ENCODE results near the gene MARCHF4. TPM values are rescaled to one million over a fixed set of nuclear protein-coding genes. Genes with fewer than 3 reads are reported as not detected.

The MARCHF4 gene
- total and polyA plus RNA-seq, 2 experiments from 2014 or later = 0.13 to 0.28 TPM

DNA sequence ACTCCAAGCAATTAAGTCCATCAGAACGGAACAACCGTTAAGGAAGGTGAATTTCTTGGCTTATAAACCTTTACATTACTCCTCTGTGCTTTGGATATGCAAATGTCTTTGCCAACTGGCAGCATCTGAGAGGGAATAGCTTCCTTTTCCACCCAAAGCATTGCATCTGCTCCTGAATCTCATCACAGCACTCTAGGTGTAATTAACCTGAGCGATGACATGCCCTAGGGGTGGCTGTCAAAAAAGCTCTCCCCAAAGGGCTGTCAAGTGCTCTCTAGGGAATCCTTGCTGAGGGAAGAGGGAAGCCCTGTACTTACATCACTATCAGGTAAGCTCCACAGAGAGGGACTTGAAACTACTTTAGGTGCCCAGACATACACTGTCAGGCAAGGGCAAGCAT is 34.5 kb upstream of the MARCHF4 start:
- H2AFZ ChIP-seq = no peak overlapping the region
- H3K9me2 ChIP-seq (replicated peaks; ENCODE audit: insufficient read depth) = no peaks in the 10 kb centered on the region
- H4K20me1 ChIP-seq (ENCODE audit: insufficient read depth, poor library complexity, severe bottlenecking) = no peaks in the 10 kb centered on the region
- H3K79me2 ChIP-seq = no peaks in the 10 kb centered on the region
- H3K4me1 ChIP-seq (ENCODE audit: insufficient read depth) = no peaks in the 10 kb centered on the region
- peaks cover 19% of the 10 kb centered on the region for H3K27me3 ChIP-seq
- H3K4me3 ChIP-seq = no peak overlapping the region
- 45% methylated on average over 3 of the region's 3 CpGs for WGBS (ENCODE audit: low lambda C conversion rate, missing lambda C conversion rate)
- H3K9me3 ChIP-seq (ENCODE audit: low read depth) = no peaks in the 10 kb centered on the region
- no peak for DNase-seq (ENCODE audit: low spot score)
- H3K27ac ChIP-seq = no peak overlapping the region
- no peaks in the 10 kb centered on the region for H3K36me3 ChIP-seq (replicated peaks; ENCODE audit: insufficient read depth, low read depth)
- TF ChIP-seq EZH2phosphoT487 (IDR thresholded peaks at IDR 0.05; ENCODE audit: low read depth, severe bottlenecking, unreplicated experiment) = no peak
- TF ChIP-seq, protein P1, sequence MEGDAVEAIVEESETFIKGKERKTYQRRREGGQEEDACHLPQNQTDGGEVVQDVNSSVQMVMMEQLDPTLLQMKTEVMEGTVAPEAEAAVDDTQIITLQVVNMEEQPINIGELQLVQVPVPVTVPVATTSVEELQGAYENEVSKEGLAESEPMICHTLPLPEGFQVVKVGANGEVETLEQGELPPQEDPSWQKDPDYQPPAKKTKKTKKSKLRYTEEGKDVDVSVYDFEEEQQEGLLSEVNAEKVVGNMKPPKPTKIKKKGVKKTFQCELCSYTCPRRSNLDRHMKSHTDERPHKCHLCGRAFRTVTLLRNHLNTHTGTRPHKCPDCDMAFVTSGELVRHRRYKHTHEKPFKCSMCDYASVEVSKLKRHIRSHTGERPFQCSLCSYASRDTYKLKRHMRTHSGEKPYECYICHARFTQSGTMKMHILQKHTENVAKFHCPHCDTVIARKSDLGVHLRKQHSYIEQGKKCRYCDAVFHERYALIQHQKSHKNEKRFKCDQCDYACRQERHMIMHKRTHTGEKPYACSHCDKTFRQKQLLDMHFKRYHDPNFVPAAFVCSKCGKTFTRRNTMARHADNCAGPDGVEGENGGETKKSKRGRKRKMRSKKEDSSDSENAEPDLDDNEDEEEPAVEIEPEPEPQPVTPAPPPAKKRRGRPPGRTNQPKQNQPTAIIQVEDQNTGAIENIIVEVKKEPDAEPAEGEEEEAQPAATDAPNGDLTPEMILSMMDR (IDR thresholded peaks at IDR 0.05; ENCODE audit: poor library complexity) = no peak
- TF ChIP-seq EZH2 (IDR thresholded peaks at IDR 0.05; ENCODE audit: borderline replicate concordance) = no peak
- no peak overlapping the region for H3K4me2 ChIP-seq

DNA sequence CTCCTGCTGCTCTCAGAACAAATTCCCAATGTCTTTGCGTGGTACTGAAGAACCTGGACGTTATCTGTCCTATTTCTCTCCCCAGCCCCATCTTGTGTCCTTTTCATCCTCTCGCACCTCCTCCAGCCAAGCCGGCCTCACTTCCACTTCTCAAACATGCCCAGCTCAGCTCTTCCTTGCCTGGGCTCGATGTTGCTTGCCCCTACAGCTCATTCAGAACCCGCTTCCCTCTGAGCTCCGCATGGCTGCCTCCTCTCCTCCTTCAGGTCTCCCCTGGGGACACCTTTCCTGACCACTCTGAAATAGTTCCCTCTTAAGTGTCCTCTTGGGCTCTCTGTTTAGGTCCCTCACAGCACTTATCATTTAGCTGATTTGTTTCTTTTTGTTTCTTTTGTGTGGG is 33.3 kb upstream of the MARCHF4 start:
- no peaks in the 10 kb centered on the region for H4K20me1 ChIP-seq (ENCODE audit: insufficient read depth, poor library complexity, severe bottlenecking)
- no peaks in the 10 kb centered on the region for H3K9me3 ChIP-seq (ENCODE audit: low read depth)
- H2AFZ ChIP-seq = no peak overlapping the region
- DNase-seq (ENCODE audit: low spot score) = no peak
- H3K79me2 ChIP-seq = no peaks in the 10 kb centered on the region
- no peak overlapping the region for H3K4me2 ChIP-seq
- no peak overlapping the region for H3K4me3 ChIP-seq
- H3K27ac ChIP-seq = no peak overlapping the region
- no peaks in the 10 kb centered on the region for H3K36me3 ChIP-seq (replicated peaks; ENCODE audit: insufficient read depth, low read depth)
- 86% methylated on average over 7 of the region's 7 CpGs for WGBS (ENCODE audit: low lambda C conversion rate, missing lambda C conversion rate)
- peaks cover 19% of the 10 kb centered on the region for H3K27me3 ChIP-seq
- H3K9me2 ChIP-seq (replicated peaks; ENCODE audit: insufficient read depth) = no peaks in the 10 kb centered on the region
- TF ChIP-seq, protein P1 (IDR thresholded peaks at IDR 0.05; ENCODE audit: poor library complexity) = no peak
- TF ChIP-seq EZH2 (IDR thresholded peaks at IDR 0.05; ENCODE audit: borderline replicate concordance) = no peak
- no peak for TF ChIP-seq EZH2phosphoT487 (IDR thresholded peaks at IDR 0.05; ENCODE audit: low read depth, severe bottlenecking, unreplicated experiment)
- no peaks in the 10 kb centered on the region for H3K4me1 ChIP-seq (ENCODE audit: insufficient read depth)

DNA sequence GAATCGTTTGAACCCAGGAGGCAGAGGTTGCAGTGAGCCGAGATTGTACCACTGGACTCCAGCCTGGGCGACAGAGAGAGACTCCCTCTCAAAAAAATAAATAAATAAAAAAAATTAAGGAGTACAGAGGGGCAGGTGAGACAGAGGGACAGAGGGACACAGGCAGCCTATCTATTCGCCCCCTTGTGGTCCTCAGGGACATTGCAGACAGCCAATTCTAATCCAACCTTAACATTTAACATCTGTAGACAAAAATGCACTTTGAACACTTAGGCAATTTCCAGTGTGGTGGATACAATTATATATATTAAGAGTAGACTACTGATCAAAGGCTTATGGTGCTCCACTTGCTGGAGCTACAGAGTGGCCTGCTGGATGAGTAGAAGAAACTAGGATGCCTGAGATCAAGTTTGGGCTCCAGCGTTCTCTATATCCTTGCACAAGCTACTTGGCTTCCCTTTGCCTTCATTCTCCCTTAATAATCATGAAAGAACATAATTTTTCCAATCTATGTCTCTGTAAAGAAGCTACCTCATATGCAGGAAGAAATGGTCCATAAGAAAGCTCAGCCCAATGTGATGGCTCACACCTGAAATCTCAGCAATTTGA is 31.8 kb upstream of the MARCHF4 start:
- Histone ChIP-seq H3K9me2 (replicated peaks; ENCODE audit: insufficient read depth) (no peaks in the 10 kb centered on the region), H3K79me2 (no peaks in the 10 kb centered on the region), H3K36me3 (replicated peaks; ENCODE audit: insufficient read depth, low read depth) (no peaks in the 10 kb centered on the region), H3K4me2 (no peak overlapping the region), H3K27ac (no peak overlapping the region), H3K27me3 (peaks cover 24% of the 10 kb centered on the region), H2AFZ (no peak overlapping the region), H3K4me1 (ENCODE audit: insufficient read depth) (no peaks in the 10 kb centered on the region), H3K4me3 (no peak overlapping the region), H3K9me3 (ENCODE audit: low read depth) (no peaks in the 10 kb centered on the region), H4K20me1 (ENCODE audit: insufficient read depth, poor library complexity, severe bottlenecking) (no peaks in the 10 kb centered on the region)
- DNase-seq (ENCODE audit: low spot score) = peak; percentile 43
- no peak for TF ChIP-seq EZH2phosphoT487 (IDR thresholded peaks at IDR 0.05; ENCODE audit: low read depth, severe bottlenecking, unreplicated experiment)
- no peak for TF ChIP-seq EZH2 (IDR thresholded peaks at IDR 0.05; ENCODE audit: borderline replicate concordance)
- TF ChIP-seq, protein P1 (IDR thresholded peaks at IDR 0.05; ENCODE audit: poor library complexity) = peak; percentile 58
- WGBS (ENCODE audit: low lambda C conversion rate, missing lambda C conversion rate) = 49% methylated on average over 4 of the region's 5 CpGs

Measured in hepatocyte (in vitro differentiated cells).